ENCODE data around the gene SLC2A6. TPM values are rescaled to one million over a fixed set of nuclear protein-coding genes. Genes with fewer than 3 reads are reported as not detected.

The SLC2A6 gene
- total and polyA plus RNA-seq, 2 donors from 2014 or later: 2.5 to 5.8 TPM

DNA sequence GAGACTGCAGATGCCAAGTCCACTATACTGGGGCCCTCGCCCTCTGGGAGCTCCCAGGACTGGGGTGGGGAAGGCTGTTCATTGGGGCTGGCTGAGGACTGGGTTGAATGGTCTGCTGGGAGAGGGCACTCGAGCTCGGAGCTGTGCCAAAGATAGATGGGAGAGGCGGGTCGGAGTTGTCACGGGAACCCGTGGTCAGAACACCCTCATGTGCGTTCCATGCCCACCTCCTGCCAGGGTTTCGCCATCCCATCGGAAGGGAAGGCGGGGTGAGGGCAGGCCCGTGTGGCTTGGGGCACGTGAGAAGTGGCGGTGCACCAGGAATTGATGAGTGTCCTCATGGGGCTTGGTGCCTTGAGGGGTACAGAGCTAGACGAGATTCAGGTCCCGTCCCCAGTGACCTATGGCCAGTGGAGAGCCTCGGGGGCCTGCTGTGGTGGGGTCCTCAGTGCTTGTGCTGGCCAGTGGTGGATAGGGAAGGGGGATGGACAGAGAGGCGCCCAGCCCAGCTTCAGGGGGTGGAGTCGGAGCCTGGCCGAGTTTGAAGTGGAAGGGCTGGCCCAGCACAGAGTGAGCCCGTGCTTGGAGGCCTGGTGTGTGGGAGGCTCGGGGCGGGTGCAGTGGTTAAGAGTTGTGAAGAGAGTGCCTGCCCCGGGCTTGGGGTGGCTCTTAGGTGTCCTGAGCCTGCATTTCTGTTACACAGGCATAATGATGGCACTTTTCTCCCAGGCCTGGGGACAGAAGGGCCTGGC, 14.9 kb downstream of the SLC2A6 start:
- no peak for FAIRE-seq
- Histone ChIP-seq H3K27me3 (ENCODE audit: control insufficient read depth, insufficient read depth, low read length) (no peaks in the 10 kb centered on the region), H3K9me3 (ENCODE audit: control insufficient read depth in 2 of 3, insufficient read depth in 1 of 3, low read length in 3 of 3) (no peaks in the 10 kb centered on the region), H3K4me3 (ENCODE audit: low read length in 3 of 3) (no peak overlapping the region), H3K9ac (ENCODE audit: low read length in 3 of 3) (no peak overlapping the region), H3K36me3 (ENCODE audit: control insufficient read depth in 2 of 3, insufficient read depth in 3 of 3, low read length in 3 of 3) (peaks cover 0 to 15% (median 0%) of the 10 kb centered on the region in 3 donors), H3K4me1 (ENCODE audit: control insufficient read depth in 2 of 3, insufficient read depth in 2 of 3, low read depth in 1 of 3, low read length in 3 of 3) (peaks cover 0 to 20% (median 6%) of the 10 kb centered on the region in 3 donors), H3K27ac (ENCODE audit: low read depth in 2 of 2, low read length in 2 of 2) (no peak overlapping the region)
- peak in 1 of 5 donors; percentile 40 for DNase-seq
- intact Hi-C loops (cut with DNase I): no loop called here
- TF ChIP-seq, protein P1, sequence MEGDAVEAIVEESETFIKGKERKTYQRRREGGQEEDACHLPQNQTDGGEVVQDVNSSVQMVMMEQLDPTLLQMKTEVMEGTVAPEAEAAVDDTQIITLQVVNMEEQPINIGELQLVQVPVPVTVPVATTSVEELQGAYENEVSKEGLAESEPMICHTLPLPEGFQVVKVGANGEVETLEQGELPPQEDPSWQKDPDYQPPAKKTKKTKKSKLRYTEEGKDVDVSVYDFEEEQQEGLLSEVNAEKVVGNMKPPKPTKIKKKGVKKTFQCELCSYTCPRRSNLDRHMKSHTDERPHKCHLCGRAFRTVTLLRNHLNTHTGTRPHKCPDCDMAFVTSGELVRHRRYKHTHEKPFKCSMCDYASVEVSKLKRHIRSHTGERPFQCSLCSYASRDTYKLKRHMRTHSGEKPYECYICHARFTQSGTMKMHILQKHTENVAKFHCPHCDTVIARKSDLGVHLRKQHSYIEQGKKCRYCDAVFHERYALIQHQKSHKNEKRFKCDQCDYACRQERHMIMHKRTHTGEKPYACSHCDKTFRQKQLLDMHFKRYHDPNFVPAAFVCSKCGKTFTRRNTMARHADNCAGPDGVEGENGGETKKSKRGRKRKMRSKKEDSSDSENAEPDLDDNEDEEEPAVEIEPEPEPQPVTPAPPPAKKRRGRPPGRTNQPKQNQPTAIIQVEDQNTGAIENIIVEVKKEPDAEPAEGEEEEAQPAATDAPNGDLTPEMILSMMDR (IDR thresholded peaks at IDR 0.05; ENCODE audit: borderline replicate concordance, extremely low read depth, insufficient read depth): no peak

DNA sequence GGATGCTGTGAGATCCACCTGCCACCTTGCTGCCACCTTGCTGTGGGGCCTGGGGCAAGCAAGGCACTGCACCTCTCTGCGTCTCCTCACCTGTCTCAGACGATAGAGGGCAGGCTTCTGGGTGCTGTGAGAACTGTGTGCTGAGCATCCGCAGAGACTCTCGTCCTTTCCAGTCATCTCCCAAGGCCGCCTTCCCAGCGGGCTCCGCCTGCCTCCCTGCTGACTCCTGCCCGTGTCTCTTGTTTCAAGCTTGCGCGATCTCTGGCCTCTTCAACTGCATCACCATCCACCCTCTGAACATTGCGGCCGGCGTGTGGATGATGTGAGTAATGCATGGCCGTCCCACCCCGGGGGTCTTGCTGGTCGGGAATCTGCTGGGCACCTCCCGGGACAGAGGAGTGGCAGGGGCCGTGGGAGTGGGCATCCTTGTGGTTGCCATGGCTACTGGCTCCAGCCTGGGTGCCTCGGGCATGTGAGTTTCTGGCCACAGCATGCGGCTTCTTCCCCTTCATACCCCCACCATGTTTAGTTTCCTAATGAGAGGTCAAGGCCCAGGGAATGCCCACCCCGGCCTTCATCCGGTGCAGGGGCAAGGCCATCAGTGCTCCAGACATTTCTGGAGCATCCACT, 15.6 kb downstream of the SLC2A6 start:
- H3K36me3 ChIP-seq (ENCODE audit: control insufficient read depth in 2 of 3, insufficient read depth in 3 of 3, low read length in 3 of 3): peaks cover 0 to 12% (median 0%) of the 10 kb centered on the region in 3 donors
- DNase-seq: no peak
- TF ChIP-seq, protein P1 (IDR thresholded peaks at IDR 0.05; ENCODE audit: borderline replicate concordance, extremely low read depth, insufficient read depth): peak; percentile 1

DNA sequence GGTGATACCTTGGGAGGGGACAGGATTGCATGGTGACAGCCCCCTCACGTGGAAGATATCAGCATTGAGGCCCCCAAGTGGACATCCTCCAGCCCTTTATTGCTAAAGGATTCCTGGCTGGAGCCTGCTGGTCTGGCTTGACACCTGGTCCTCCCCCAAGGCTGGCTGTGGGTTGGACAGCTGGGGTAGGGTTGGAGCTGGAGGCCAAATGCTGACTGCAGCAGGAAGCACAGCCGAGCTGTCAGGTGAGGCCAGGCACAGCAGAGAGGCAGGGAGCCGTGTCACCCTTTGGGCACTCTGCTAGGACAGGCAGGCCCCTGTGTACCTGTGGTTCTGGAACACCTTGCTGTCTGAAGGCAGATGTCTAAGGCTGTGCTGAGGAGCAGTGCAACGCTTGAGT, 16.9 kb downstream of the SLC2A6 start:
- DNase-seq (peak in 1 of 5 donors; percentile 67), FAIRE-seq (no peak)
- H3K36me3 ChIP-seq (ENCODE audit: control insufficient read depth in 2 of 3, insufficient read depth in 3 of 3, low read length in 3 of 3): peaks cover 0 to 9% (median 0%) of the 10 kb centered on the region in 3 donors
- H3K4me1 ChIP-seq (ENCODE audit: control insufficient read depth in 2 of 3, insufficient read depth in 2 of 3, low read depth in 1 of 3, low read length in 3 of 3): peaks cover 0 to 20% (median 6%) of the 10 kb centered on the region in 3 donors
- intact Hi-C loops (cut with DNase I): no loop called here
- TF ChIP-seq, protein P1 (IDR thresholded peaks at IDR 0.05; ENCODE audit: borderline replicate concordance, extremely low read depth, insufficient read depth): no peak
- H3K4me3 ChIP-seq (ENCODE audit: low read length in 3 of 3): no peak overlapping the region
- H3K27me3 ChIP-seq (ENCODE audit: control insufficient read depth, insufficient read depth, low read length): no peaks in the 10 kb centered on the region
- H3K9me3 ChIP-seq (ENCODE audit: control insufficient read depth in 2 of 3, insufficient read depth in 1 of 3, low read length in 3 of 3): no peaks in the 10 kb centered on the region
- no peak overlapping the region for H3K27ac ChIP-seq (ENCODE audit: low read depth in 2 of 2, low read length in 2 of 2)
- H3K9ac ChIP-seq (ENCODE audit: low read length in 3 of 3): peak overlapping the region in 1 of 3 donors; percentile 95

More for the DNA sequence above, 15.6 kb downstream of the SLC2A6 start:
- Histone ChIP-seq H3K9me3 (ENCODE audit: control insufficient read depth in 2 of 3, insufficient read depth in 1 of 3, low read length in 3 of 3) (no peaks in the 10 kb centered on the region), H3K27me3 (ENCODE audit: control insufficient read depth, insufficient read depth, low read length) (no peaks in the 10 kb centered on the region), H3K4me3 (ENCODE audit: low read length in 3 of 3) (no peak overlapping the region), H3K9ac (ENCODE audit: low read length in 3 of 3) (no peak overlapping the region), H3K4me1 (ENCODE audit: control insufficient read depth in 2 of 3, insufficient read depth in 2 of 3, low read depth in 1 of 3, low read length in 3 of 3) (peaks cover 0 to 20% (median 6%) of the 10 kb centered on the region in 3 donors), H3K27ac (ENCODE audit: low read depth in 2 of 2, low read length in 2 of 2) (no peak overlapping the region)
- intact Hi-C loops (cut with DNase I): no loop called here
- FAIRE-seq: no peak

Measured in kidney (tissue), 14 donors.